ENCODE data around the gene TMEM178B. TPM values are rescaled to one million over a fixed set of nuclear protein-coding genes. Genes with fewer than 3 reads are reported as not detected.

The TMEM178B gene
- total and polyA plus RNA-seq, 9 donors, result 0.40 to 1.1 (median 0.58) TPM

DNA sequence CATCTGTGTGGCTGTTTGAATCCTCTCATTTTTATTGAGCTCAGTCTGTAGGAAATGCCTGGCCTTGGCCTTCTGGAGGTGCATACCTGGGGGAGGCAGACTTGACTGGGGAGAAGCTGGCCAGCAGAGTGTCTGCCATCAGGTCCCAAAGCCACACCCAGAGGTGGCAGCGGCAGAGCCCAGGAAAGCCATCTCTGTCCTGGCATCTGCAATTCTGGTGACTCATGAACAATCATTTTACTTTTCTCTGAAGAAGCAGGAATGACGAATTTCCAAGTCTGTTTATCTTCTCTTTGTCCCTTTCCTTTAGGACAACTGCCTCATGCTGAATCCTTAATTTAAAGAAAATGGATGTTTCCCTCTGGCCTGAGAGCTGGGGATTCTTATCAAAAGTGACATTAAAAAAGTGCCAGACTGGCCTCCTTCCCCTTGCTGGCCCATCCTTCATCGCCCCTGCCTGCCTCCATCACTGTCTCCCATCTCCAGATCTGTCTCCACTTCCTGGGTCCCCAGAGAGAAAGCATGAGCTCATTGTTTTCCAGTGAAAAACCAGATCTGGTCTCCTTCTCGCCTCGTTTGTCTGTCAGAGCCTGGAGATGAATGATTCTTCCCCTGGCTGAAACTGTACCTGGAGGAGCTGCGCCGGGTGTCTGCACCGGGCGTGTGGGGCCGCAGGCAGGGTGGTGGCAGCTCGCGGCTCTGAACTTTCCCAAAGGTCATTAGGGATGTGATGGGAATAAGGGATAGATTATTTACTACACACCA, 124.5 kb downstream of the TMEM178B start:
- Histone ChIP-seq H3K27ac (ENCODE audit: low read length) (no peak overlapping the region), H3K9me3 (replicated peaks; ENCODE audit: control insufficient read depth, low read depth, low read length) (no peaks in the 10 kb centered on the region), H3K4me1 (ENCODE audit: control insufficient read depth, insufficient read depth, low read length) (no peaks in the 10 kb centered on the region), H3K27me3 (ENCODE audit: control insufficient read depth, insufficient read depth, low read length) (no peaks in the 10 kb centered on the region), H3K36me3 (ENCODE audit: control insufficient read depth, insufficient read depth, low read length) (no peaks in the 10 kb centered on the region), H3K4me3 (ENCODE audit: low read length) (no peak overlapping the region)
- WGBS (ENCODE audit: insufficient coverage), result 39% methylated on average over 4 of the region's 12 CpGs
- no peak for DNase-seq

DNA sequence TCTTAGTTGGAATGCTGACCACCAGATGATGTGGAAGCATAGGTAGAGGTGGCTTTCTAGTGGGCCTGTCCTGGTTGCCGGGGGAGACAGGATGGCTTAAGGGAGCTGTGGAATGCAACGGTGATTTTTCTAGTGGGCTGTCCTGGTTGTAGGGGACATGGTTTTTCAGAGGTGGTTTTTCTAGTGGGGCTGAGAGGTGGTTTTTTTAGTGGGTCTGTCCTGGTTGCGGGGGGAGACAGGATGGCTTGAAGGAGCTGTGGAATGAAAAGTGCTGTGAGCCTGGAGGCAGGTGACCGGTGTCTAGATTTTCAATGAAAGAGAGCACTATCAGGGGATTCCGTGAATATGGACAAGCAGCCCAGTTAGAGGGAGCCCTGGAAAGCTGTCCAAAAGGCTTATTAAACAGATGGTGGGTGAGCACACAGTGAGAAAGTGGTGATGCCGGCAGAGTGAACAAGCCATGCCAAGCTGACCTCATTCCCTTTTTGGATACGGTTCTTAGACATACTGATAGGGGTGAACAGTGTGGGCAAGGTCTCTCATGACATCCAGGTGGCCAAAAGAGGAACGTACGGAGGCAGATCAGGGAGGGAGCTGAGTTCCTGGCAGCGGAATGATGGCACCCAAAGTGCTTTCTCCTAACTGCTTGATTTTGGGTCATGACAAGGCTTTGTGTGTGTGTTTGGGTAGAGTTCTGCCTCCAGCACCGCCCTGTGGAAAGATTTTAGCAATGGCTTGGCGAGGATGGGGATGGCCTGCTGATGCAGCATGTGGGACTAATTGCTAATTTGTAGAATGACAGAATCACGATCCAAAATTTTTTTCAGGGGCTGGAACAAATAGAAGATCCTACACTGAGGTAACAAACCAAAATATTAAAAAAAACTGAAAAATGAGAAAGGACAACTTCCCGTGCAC, 126.6 kb downstream of the TMEM178B start:
- DNase-seq, result peak; percentile 4

DNA sequence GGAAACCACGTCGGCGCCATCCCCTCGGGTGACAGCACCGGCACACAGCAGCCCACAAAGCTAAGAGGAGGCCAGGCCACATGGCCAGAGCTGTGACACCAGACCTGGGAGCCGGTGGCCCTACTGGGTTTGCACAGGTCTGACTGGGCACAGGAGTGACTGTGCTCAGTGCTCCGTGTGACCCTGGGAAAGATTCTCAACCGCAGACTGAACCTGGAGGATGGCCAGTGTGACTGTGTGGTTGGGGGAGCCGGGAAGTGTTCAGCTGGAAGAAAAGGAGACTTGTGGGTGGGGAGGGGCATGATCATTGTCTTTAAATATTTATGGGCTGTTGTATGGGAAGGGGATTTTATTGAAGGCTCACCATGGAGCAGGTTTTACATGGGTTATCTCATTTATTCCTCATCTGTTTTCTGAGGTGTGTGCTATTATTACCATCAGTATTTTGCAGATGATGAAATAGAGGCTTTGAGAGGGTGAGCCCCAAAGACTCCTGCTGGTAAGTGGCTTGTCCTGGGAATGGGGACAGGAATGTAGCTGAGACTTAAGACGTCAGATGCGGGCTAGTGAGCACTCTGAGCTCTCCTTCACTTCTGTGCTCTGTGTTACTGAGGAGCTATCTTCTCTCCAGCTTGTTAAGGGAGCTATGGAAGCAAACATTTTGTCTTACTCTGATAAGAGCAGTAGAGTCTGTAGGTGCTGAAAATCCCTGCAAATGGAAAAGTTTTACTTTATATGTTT, 127.5 kb downstream of the TMEM178B start:
- Histone ChIP-seq H3K9me3 (replicated peaks; ENCODE audit: control insufficient read depth, low read depth, low read length) (no peaks in the 10 kb centered on the region), H3K4me3 (ENCODE audit: low read length) (no peak overlapping the region), H3K27me3 (ENCODE audit: control insufficient read depth, insufficient read depth, low read length) (no peaks in the 10 kb centered on the region), H3K36me3 (ENCODE audit: control insufficient read depth, insufficient read depth, low read length) (no peaks in the 10 kb centered on the region), H3K4me1 (ENCODE audit: control insufficient read depth, insufficient read depth, low read length) (no peaks in the 10 kb centered on the region), H3K27ac (ENCODE audit: low read length) (no peak overlapping the region)
- no peak for DNase-seq
- 66% methylated on average over 9 of the region's 11 CpGs for WGBS (ENCODE audit: insufficient coverage)

More for the DNA sequence above, 126.6 kb downstream of the TMEM178B start:
- no peaks in the 10 kb centered on the region for H3K9me3 ChIP-seq (replicated peaks; ENCODE audit: control insufficient read depth, low read depth, low read length)
- no peaks in the 10 kb centered on the region for H3K4me1 ChIP-seq (ENCODE audit: control insufficient read depth, insufficient read depth, low read length)
- H3K36me3 ChIP-seq (ENCODE audit: control insufficient read depth, insufficient read depth, low read length), result no peaks in the 10 kb centered on the region
- H3K27ac ChIP-seq (ENCODE audit: low read length), result no peak overlapping the region
- no peak overlapping the region for H3K4me3 ChIP-seq (ENCODE audit: low read length)
- 75% methylated on average over 12 of the region's 14 CpGs for WGBS (ENCODE audit: insufficient coverage)
- H3K27me3 ChIP-seq (ENCODE audit: control insufficient read depth, insufficient read depth, low read length), result no peaks in the 10 kb centered on the region

DNA sequence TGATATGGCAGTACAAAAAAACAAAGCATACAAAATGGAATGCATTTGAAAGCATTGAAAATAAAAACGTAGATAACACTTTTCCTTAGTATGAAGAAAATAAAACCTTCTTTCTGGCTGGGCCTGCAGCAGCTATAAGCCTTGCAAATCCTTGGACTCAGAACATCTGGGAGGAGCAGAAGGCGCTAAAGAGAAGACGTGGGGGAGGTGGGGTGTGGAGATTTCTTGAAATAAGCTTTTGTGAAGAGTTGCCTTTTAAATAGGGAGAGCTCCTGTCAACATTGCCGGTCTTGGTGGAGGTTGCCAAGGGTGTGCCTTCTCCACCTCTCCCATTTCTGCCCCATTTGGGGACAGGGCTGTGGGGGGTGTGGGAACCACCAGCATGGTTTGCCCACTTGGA, 128.7 kb downstream of the TMEM178B start:
- 17% methylated on average over 2 of the region's 4 CpGs for WGBS (ENCODE audit: insufficient coverage)
- Histone ChIP-seq H3K4me1 (ENCODE audit: control insufficient read depth, insufficient read depth, low read length) (no peaks in the 10 kb centered on the region), H3K9me3 (replicated peaks; ENCODE audit: control insufficient read depth, low read depth, low read length) (no peaks in the 10 kb centered on the region), H3K27ac (ENCODE audit: low read length) (no peak overlapping the region), H3K36me3 (ENCODE audit: control insufficient read depth, insufficient read depth, low read length) (no peaks in the 10 kb centered on the region), H3K27me3 (ENCODE audit: control insufficient read depth, insufficient read depth, low read length) (no peaks in the 10 kb centered on the region), H3K4me3 (ENCODE audit: low read length) (no peak overlapping the region)
- DNase-seq, result no peak

GRCh38 chr7:141203177-141203576, 129.3 kb downstream of the TMEM178B start:
- Histone ChIP-seq H3K9me3 (replicated peaks; ENCODE audit: control insufficient read depth, low read depth, low read length) (no peaks in the 10 kb centered on the region), H3K4me3 (ENCODE audit: low read length) (no peak overlapping the region), H3K27ac (ENCODE audit: low read length) (no peak overlapping the region), H3K27me3 (ENCODE audit: control insufficient read depth, insufficient read depth, low read length) (no peaks in the 10 kb centered on the region), H3K36me3 (ENCODE audit: control insufficient read depth, insufficient read depth, low read length) (no peaks in the 10 kb centered on the region), H3K4me1 (ENCODE audit: control insufficient read depth, insufficient read depth, low read length) (no peaks in the 10 kb centered on the region)
- no peak for DNase-seq
- 91% methylated on average over 3 of the region's 6 CpGs for WGBS (ENCODE audit: insufficient coverage)

DNA sequence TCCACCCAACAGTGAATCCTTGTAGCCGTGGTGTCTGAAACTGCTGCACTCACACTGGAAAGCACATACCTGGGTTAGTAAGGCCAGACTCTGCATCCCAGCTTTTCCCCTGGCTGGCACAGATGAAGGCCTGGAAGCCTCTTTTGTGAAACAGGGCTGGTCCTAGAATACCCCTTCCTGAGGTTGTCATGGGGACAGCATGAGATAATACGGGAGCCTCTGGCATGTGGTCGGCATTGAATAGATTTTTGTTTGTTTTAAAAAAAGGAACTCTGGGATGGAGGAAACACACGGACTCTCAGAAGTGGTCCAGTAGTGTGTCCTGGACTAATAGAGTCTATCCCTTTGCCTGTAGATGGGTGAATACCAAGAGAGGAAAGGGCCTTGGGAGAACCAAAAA, 129.7 kb downstream of the TMEM178B start:
- Histone ChIP-seq H3K4me3 (ENCODE audit: low read length) (no peak overlapping the region), H3K9me3 (replicated peaks; ENCODE audit: control insufficient read depth, low read depth, low read length) (no peaks in the 10 kb centered on the region), H3K27ac (ENCODE audit: low read length) (no peak overlapping the region), H3K4me1 (ENCODE audit: control insufficient read depth, insufficient read depth, low read length) (no peaks in the 10 kb centered on the region), H3K27me3 (ENCODE audit: control insufficient read depth, insufficient read depth, low read length) (no peaks in the 10 kb centered on the region), H3K36me3 (ENCODE audit: control insufficient read depth, insufficient read depth, low read length) (no peaks in the 10 kb centered on the region)
- no peak for DNase-seq
- 44% methylated on average over 4 of the region's 4 CpGs for WGBS (ENCODE audit: insufficient coverage)

DNA sequence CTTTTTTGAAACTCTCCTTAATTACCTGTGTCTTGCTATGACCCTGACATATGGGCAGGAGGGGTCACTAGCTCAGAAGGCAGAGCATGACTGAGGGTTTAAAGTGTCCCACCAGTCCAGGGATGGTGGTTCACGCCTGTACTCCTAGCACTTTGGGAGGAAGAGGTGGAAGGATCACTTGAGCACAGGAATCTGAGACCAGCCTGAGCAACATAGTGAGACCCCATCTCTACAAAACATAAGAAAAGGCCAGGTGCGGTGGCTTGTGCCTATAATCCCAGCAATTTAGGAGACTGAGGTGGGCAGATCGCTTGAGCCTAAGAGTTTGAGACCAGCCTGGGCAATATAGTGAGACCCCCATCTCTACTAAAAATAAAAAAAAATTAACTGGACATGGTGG, 133.8 kb downstream of the TMEM178B start:
- H3K36me3 ChIP-seq (ENCODE audit: control insufficient read depth, insufficient read depth, low read length), result no peaks in the 10 kb centered on the region
- no peaks in the 10 kb centered on the region for H3K9me3 ChIP-seq (replicated peaks; ENCODE audit: control insufficient read depth, low read depth, low read length)
- no peak overlapping the region for H3K27ac ChIP-seq (ENCODE audit: low read length)
- WGBS (ENCODE audit: insufficient coverage), result no CpG with 5 or more reads among the region's 3 CpGs
- H3K27me3 ChIP-seq (ENCODE audit: control insufficient read depth, insufficient read depth, low read length), result no peaks in the 10 kb centered on the region
- DNase-seq, result no peak
- no peaks in the 10 kb centered on the region for H3K4me1 ChIP-seq (ENCODE audit: control insufficient read depth, insufficient read depth, low read length)
- H3K4me3 ChIP-seq (ENCODE audit: low read length), result no peak overlapping the region

- Histone ChIP-seq H3K36me3 (ENCODE audit: control insufficient read depth, insufficient read depth, low read length) (no peaks in the 10 kb centered on the region), H3K9me3 (replicated peaks; ENCODE audit: control insufficient read depth, low read depth, low read length) (no peaks in the 10 kb centered on the region), H3K4me1 (ENCODE audit: control insufficient read depth, insufficient read depth, low read length) (no peaks in the 10 kb centered on the region), H3K27me3 (ENCODE audit: control insufficient read depth, insufficient read depth, low read length) (no peaks in the 10 kb centered on the region), H3K4me3 (ENCODE audit: low read length) (no peak overlapping the region), H3K27ac (ENCODE audit: low read length) (no peak overlapping the region)
- no peak for DNase-seq
- 69% methylated on average over 2 of the region's 3 CpGs for WGBS (ENCODE audit: insufficient coverage)
Measured at GRCh38 chr7:141208539-141208938, 134.7 kb downstream of the TMEM178B start.

DNA sequence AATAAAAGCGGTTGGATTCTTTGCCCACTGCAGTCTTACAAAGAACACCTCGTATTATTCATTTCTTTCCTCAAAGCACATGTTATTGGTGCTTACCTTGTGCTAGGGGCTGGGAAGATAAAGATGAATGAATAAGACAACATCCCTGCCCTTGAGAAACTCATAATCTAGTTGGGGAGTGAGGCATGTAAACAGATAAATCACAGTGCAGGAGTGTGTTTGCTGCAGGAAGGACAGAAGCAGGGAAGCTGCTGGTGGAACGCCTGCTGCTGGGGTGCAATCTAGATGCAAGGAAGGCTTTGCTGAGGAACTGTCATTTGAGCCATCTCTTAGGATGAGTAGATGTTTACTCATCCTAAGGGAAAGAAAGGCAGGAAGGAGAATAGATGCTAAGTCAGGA, 135.6 kb downstream of the TMEM178B start:
- Histone ChIP-seq H3K4me3 (ENCODE audit: low read length) (no peak overlapping the region), H3K36me3 (ENCODE audit: control insufficient read depth, insufficient read depth, low read length) (no peaks in the 10 kb centered on the region), H3K27ac (ENCODE audit: low read length) (no peak overlapping the region), H3K27me3 (ENCODE audit: control insufficient read depth, insufficient read depth, low read length) (no peaks in the 10 kb centered on the region), H3K9me3 (replicated peaks; ENCODE audit: control insufficient read depth, low read depth, low read length) (no peaks in the 10 kb centered on the region), H3K4me1 (ENCODE audit: control insufficient read depth, insufficient read depth, low read length) (no peaks in the 10 kb centered on the region)
- WGBS (ENCODE audit: insufficient coverage), result 47% methylated on average over 1 of the region's 3 CpGs
- DNase-seq, result no peak

DNA sequence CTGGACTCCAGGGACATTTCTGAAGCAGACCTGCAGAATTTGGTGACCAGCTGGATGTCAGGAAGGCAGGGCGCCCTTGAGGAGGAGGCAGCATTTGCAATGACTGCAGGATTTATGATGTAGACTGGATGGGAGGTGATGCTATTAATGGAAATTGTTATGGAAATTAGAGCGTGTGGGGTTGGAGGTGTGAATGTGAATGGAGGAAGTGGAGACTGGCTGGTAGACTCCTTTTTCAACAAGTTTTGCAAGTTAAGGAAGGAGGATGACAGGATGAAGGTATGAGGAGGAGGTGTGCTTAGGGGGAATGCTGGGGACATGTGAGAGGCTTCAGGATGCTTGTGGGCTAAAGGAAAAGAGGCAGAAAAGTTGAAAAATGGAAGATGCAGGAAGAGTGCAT, 137.0 kb downstream of the TMEM178B start:
- Histone ChIP-seq H3K9me3 (replicated peaks; ENCODE audit: control insufficient read depth, low read depth, low read length) (no peaks in the 10 kb centered on the region), H3K27ac (ENCODE audit: low read length) (no peak overlapping the region), H3K36me3 (ENCODE audit: control insufficient read depth, insufficient read depth, low read length) (no peaks in the 10 kb centered on the region), H3K27me3 (ENCODE audit: control insufficient read depth, insufficient read depth, low read length) (no peaks in the 10 kb centered on the region), H3K4me1 (ENCODE audit: control insufficient read depth, insufficient read depth, low read length) (no peaks in the 10 kb centered on the region), H3K4me3 (ENCODE audit: low read length) (no peak overlapping the region)
- 39% methylated on average over 2 of the region's 2 CpGs for WGBS (ENCODE audit: insufficient coverage)
- no peak for DNase-seq
